GM12878 (cell line): Measurements from ENCODE around the gene TBC1D23.

Experiments
- CHD1 ChIP-seq: IDR thresholded peaks from 2 replicates; pipeline ENCODE4 v1.6.1; 2012; ENCODE audit warnings: low read depth, low read length, improper control_type of control experiment
- CTCF ChIP-seq, 3 experiments: IDR thresholded peaks in 2 of 3; conservative IDR thresholded peaks in 1 of 3; 2 replicates each; pipeline ENCODE4 v1.5.1; 2011; ENCODE audit warnings: low read depth in 3 of 3, low read length in 3 of 3, mild to moderate bottlenecking in 3 of 3, control low read depth in 2 of 3, moderate library complexity in 2 of 3, inconsistent platforms in 1 of 3, mixed read lengths in 1 of 3; ENCODE audit not compliant: control insufficient read depth in 2 of 3, insufficient read depth in 1 of 3; ENCODE audit errors: extremely low read depth in 1 of 3
- E4F1 ChIP-seq: fragments of 450-650 bp; IDR thresholded peaks from 2 replicates; pipeline ENCODE4 v1.6.1; 2018; ENCODE audit warnings: borderline replicate concordance, mild to moderate bottlenecking; ENCODE audit not compliant: partially characterized antibody
- MAX ChIP-seq: IDR thresholded peaks from 2 replicates; pipeline ENCODE4 v1.6.1; 2012; ENCODE audit warnings: low read depth, low read length, improper control_type of control experiment
- POLR2A ChIP-seq: IDR thresholded peaks from 2 replicates; pipeline ENCODE4 v1.6.1; 2011; ENCODE audit warnings: low read depth, mild to moderate bottlenecking, low read length
- POLR2AphosphoS5 ChIP-seq: IDR thresholded peaks from 2 replicates; pipeline ENCODE4 v1.6.1; 2011; ENCODE audit warnings: mild to moderate bottlenecking, low read length, inconsistent platforms
- RAD21 ChIP-seq: IDR thresholded peaks from 2 replicates; pipeline ENCODE4 v1.6.1; 2011; ENCODE audit warnings: mild to moderate bottlenecking, low read depth, low read length, moderate library complexity; ENCODE audit not compliant: insufficient read depth
- RCOR1 ChIP-seq: conservative IDR thresholded peaks from 2 replicates; pipeline ENCODE4 v1.6.1; 2012; ENCODE audit warnings: low read depth, low read length, improper control_type of control experiment
- REST ChIP-seq: IDR thresholded peaks from 2 replicates; pipeline ENCODE4 v1.6.1; 2012; ENCODE audit warnings: mild to moderate bottlenecking, low read depth, low read length
- SRF ChIP-seq, 2 experiments: IDR thresholded peaks; 2 replicates each; pipeline ENCODE4 v1.6.1; 2011; ENCODE audit warnings: low read depth in 2 of 2, low read length in 2 of 2, mild to moderate bottlenecking in 1 of 2, moderate library complexity in 1 of 2
- TBL1XR1 ChIP-seq: IDR thresholded peaks from 2 replicates; pipeline ENCODE4 v1.6.1; 2012; ENCODE audit warnings: low read depth, low read length, improper control_type of control experiment
- ZNF274 ChIP-seq: IDR thresholded peaks from one replicate; pipeline ENCODE4 v1.8.0; 2011; ENCODE audit not compliant: insufficient read length, insufficient read depth

GRCh38 chr3:100269410-100270214 lies 8.8 kb downstream of the TBC1D23 start:
- TF ChIP-seq MAX (no peak), CHD1 (no peak), ZNF274 (no peak), E4F1 (no peak), POLR2A (no peak), CTCF (IDR thresholded peaks at IDR 0.05 in 2 of 3, conservative IDR thresholded peaks at IDR 0.05 in 1 of 3; ENCODE audit: control insufficient read depth in 2 of 3, extremely low read depth in 1 of 3, insufficient read depth in 1 of 3, low read depth in 3 of 3, low read length in 3 of 3) (no peak), REST (no peak), POLR2AphosphoS5 (no peak), RCOR1 (no peak), RAD21 (no peak), TBL1XR1 (no peak), SRF (IDR thresholded peaks at IDR 0.05; ENCODE audit: low read depth in 2 of 2, low read length in 2 of 2) (no peak)
